Activated CD4-positive, alpha-beta T cell treated with anti-CD3 and anti-CD28 coated beads, Interleukin-2, amount 10 ng/mL, durations not matched to agents 24 days and 14 days (primary cell): ENCODE results near the gene LTBP2. TPM values are rescaled to one million over a fixed set of nuclear protein-coding genes. Genes with fewer than 3 reads are reported as not detected.
"Not testable (repeated sequence)": the region's sequence is repeated elsewhere in the genome, so short reads cannot be mapped to it uniquely, and the experiment has no call there.

ENCODE experiments used
- DNase-seq: peaks from one replicate; pipeline ENCODE4 v3.0.0; 2022
- H3K27ac Mint-ChIP-seq: one replicate; pipeline ENCODE4 v1.8.0; 2022; ENCODE audit warnings: mild to moderate bottlenecking, mixed read lengths
- H3K27me3 Mint-ChIP-seq: one replicate; pipeline ENCODE4 v1.8.0; 2022; ENCODE audit warnings: mixed read lengths
- H3K36me3 Mint-ChIP-seq: one replicate; pipeline ENCODE4 v1.8.0; 2022; ENCODE audit warnings: low read depth, mild to moderate bottlenecking, mixed read lengths
- H3K4me1 Mint-ChIP-seq: one replicate; pipeline ENCODE4 v1.8.0; 2021; ENCODE audit warnings: mixed read lengths
- H3K4me3 Mint-ChIP-seq: one replicate; pipeline ENCODE4 v1.8.0; 2022; ENCODE audit warnings: mild to moderate bottlenecking, moderate library complexity, mixed read lengths
- H3K9me3 Mint-ChIP-seq: one replicate; pipeline ENCODE4 v1.8.0; 2021; ENCODE audit warnings: mixed read lengths
- intact Hi-C: fragments of 100-400 bp; cut with micrococcal nuclease; formaldehyde crosslinking; loops from one replicate; pipeline ENCODE4 v1.15.1; 2023
- total RNA-seq: library from RNA; stranded (reverse); gene quantifications from 2 replicates; pipeline ENCODE4 v1.2.3, GENCODE V29; 2022

The LTBP2 gene
- total RNA-seq, 1 donor from 2014 or later, result 0.05 TPM

GRCh38 chr14:74548881-74549280, 63.2 kb downstream of the LTBP2 start:
- H3K27ac Mint-ChIP-seq, result no peak overlapping the region
- intact Hi-C loops, result no loop called here
- H3K4me3 Mint-ChIP-seq, result no peak overlapping the region
- no peaks in the 10 kb centered on the region for H3K9me3 Mint-ChIP-seq
- H3K27me3 Mint-ChIP-seq, result peaks cover 6% of the 10 kb centered on the region
- no peak for DNase-seq
- H3K4me1 Mint-ChIP-seq, result no peaks in the 10 kb centered on the region
- no peaks in the 10 kb centered on the region for H3K36me3 Mint-ChIP-seq

DNA sequence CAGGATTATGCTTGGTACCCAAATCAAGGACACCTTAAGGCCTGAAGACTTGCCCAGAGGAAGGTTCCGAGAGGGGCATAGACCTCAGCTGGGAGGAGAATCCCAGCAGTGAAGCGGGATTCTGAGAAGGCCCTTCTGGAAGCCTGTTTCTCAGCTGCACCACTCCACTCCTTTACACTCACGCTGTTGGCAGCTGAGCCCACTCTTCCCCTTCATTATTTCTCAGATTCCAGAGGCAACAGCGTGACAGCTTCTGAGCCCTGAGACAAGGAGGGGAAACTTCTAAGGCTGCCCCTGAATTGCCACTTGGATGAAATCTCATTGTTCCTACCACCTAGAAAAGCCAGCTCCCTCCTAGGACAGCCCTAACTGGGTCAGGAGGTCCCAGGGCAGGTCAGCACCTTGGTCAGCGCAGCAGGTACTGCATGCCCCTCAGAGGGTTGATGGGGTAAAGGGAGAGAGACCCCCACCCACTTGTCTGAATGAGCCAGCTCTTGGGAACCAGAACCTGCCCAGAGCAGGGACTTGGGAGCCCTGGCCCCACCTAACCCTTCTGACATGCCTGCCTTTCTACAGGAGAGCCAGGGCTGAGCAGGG, 64.6 kb downstream of the LTBP2 start:
- DNase-seq, result no peak
- Mint-ChIP-seq H3K27ac (no peak overlapping the region), H3K4me1 (no peaks in the 10 kb centered on the region), H3K27me3 (peaks cover 7% of the 10 kb centered on the region), H3K36me3 (no peaks in the 10 kb centered on the region), H3K4me3 (no peak overlapping the region), H3K9me3 (no peaks in the 10 kb centered on the region)
- intact Hi-C loops, result no loop called here

GRCh38 chr14:74546416-74546815, 65.6 kb downstream of the LTBP2 start:
- H3K27me3 Mint-ChIP-seq, result peaks cover 7% of the 10 kb centered on the region

DNA sequence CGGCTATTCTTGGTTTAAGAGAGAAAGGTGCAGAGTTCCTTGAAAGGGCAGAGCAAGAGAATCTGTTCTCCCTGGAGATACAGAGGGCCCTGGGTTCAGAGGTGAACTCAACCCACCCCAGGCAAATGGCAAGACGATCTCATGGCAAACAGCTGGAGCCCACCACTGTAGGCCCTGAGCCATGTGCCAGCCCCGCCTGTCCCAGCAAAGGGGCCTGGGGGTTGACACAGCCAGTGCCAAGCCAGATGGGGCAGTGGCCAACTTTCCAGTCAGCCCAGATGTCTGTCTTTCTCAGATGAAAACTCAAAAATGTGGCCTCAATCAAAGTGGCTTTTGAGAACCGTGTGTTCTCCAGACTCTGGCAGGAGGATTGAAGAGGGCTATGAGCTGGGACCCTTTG, 66.7 kb downstream of the LTBP2 start:
- Mint-ChIP-seq H3K4me3 (no peak overlapping the region), H3K4me1 (no peaks in the 10 kb centered on the region), H3K9me3 (no peaks in the 10 kb centered on the region), H3K27me3 (peaks cover 7% of the 10 kb centered on the region), H3K27ac (no peak overlapping the region), H3K36me3 (no peaks in the 10 kb centered on the region)
- intact Hi-C loops, result no loop called here
- no peak for DNase-seq

More at GRCh38 chr14:74546416-74546815, 65.6 kb downstream of the LTBP2 start:
- intact Hi-C loops, result no loop called here
- no peak for DNase-seq
- H3K9me3 Mint-ChIP-seq, result no peaks in the 10 kb centered on the region
- no peak overlapping the region for H3K27ac Mint-ChIP-seq
- no peaks in the 10 kb centered on the region for H3K4me1 Mint-ChIP-seq
- no peak overlapping the region for H3K4me3 Mint-ChIP-seq
- no peaks in the 10 kb centered on the region for H3K36me3 Mint-ChIP-seq

DNA sequence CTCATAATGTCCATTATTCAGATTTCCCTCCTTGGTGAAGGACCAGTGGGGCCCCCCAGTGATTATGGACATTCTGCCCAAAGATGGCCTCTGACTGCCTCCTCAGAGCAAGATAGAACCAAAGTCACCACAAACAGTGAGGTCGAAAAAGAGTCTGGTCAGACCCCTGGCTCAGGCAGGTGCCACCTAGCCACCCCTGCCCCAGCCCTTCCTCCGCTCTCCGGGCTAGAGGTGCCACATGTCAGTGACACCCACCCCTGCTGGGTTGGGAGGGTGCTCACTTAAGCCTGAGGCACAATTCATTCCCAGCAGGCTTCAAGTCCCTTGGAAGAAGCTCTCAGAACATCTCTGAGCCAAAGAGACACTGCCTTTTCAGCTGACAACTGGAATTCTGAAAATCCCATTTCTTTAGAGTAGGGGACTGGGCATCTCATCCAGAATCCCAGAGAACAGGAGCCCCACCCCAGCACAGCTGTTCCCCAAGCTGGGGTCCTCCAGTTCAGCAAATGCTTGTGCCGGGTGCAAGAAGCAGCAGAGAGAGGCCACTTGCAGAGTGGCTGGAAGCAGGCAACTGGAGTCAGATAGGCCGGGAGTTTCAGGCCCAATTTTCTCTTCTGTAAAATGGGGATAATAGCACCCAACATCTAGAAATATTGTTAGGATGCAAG, 68.1 kb downstream of the LTBP2 start:
- no peaks in the 10 kb centered on the region for H3K4me1 Mint-ChIP-seq
- no peaks in the 10 kb centered on the region for H3K36me3 Mint-ChIP-seq
- peaks cover 7% of the 10 kb centered on the region for H3K27me3 Mint-ChIP-seq
- H3K27ac Mint-ChIP-seq, result no peak overlapping the region
- intact Hi-C loops, result no loop called here
- no peak overlapping the region for H3K4me3 Mint-ChIP-seq
- H3K9me3 Mint-ChIP-seq, result no peaks in the 10 kb centered on the region
- DNase-seq, result no peak

- intact Hi-C loops, result no loop called here
- H3K27me3 Mint-ChIP-seq, result peaks cover 7% of the 10 kb centered on the region
- no peaks in the 10 kb centered on the region for H3K36me3 Mint-ChIP-seq
Measured at GRCh38 chr14:74542056-74542685, 69.9 kb downstream of the LTBP2 start.

DNA sequence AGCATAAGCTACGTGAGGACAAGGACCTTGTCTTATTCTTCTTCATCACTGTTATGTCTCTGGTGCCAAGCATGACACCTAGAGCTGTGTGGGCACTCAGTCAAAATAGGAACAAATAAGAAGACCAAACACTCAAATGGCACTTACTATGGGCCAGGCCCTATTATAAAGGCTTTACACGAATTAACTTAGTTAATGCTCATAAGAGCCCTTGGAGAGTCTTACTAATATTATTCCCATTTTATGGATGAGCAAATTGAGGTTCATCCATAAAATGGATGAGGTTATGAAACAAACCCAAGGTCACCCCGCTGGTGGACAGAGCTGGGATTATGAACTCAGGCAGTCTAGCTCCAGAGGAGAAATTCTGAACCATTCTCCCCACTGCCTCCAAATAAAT, 70.8 kb downstream of the LTBP2 start:
- DNase-seq, result no peak
- H3K9me3 Mint-ChIP-seq, result no peaks in the 10 kb centered on the region
- intact Hi-C loops, result no loop called here
- H3K36me3 Mint-ChIP-seq, result no peaks in the 10 kb centered on the region
- no peaks in the 10 kb centered on the region for H3K4me1 Mint-ChIP-seq
- H3K27me3 Mint-ChIP-seq, result peaks cover 7% of the 10 kb centered on the region
- H3K27ac Mint-ChIP-seq, result no peak overlapping the region
- H3K4me3 Mint-ChIP-seq, result no peak overlapping the region

More at GRCh38 chr14:74542056-74542685, 69.9 kb downstream of the LTBP2 start:
- Mint-ChIP-seq H3K4me1 (no peaks in the 10 kb centered on the region), H3K4me3 (no peak overlapping the region), H3K27ac (no peak overlapping the region), H3K9me3 (no peaks in the 10 kb centered on the region)
- DNase-seq, result no peak

- intact Hi-C loops, result no loop called here
- Mint-ChIP-seq H3K4me3 (no peak overlapping the region), H3K27ac (no peak overlapping the region), H3K27me3 (peaks cover 3% of the 10 kb centered on the region), H3K36me3 (no peaks in the 10 kb centered on the region), H3K9me3 (no peaks in the 10 kb centered on the region), H3K4me1 (no peaks in the 10 kb centered on the region)
- no peak for DNase-seq
Measured at GRCh38 chr14:74539503-74539902, 72.5 kb downstream of the LTBP2 start.

GRCh38 chr14:74538411-74539391, 73.3 kb downstream of the LTBP2 start:
- peaks cover 3% of the 10 kb centered on the region for H3K27me3 Mint-ChIP-seq
- H3K36me3 Mint-ChIP-seq, result no peaks in the 10 kb centered on the region
- H3K9me3 Mint-ChIP-seq, result no peaks in the 10 kb centered on the region
- no peaks in the 10 kb centered on the region for H3K4me1 Mint-ChIP-seq
- intact Hi-C loops, result no loop called here
- no peak for DNase-seq
- no peak overlapping the region for H3K27ac Mint-ChIP-seq
- no peak overlapping the region for H3K4me3 Mint-ChIP-seq

DNA sequence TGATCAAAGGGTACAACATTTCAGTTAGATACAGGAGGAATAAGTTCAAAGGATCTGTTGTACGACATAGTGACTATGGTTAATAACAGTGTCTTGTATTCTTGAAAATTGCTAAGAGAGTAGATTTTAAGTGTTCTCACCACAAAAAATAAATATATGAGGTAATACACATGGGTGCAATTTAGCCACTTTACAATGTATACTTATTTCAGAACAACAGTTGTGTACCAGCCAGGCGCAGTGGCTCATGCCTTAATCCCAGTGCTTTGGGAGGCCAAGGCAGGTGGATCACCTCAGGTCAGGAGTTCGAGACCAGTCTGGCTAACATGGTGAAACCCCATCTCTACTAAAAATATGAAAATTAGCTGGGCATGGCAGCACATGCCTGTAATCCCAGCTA, 75.7 kb downstream of the LTBP2 start:
- H3K4me3 Mint-ChIP-seq, H3K4me1 Mint-ChIP-seq, H3K27me3 Mint-ChIP-seq, H3K9me3 Mint-ChIP-seq, DNase-seq, intact Hi-C loops, H3K36me3 Mint-ChIP-seq, H3K27ac Mint-ChIP-seq: not testable (repeated sequence)

- intact Hi-C loops, result no loop called here
Measured at GRCh38 chr14:74535756-74536325, 76.2 kb downstream of the LTBP2 start.

GRCh38 chr14:74533576-74533975, 78.5 kb downstream of the LTBP2 start:
- H3K27me3 Mint-ChIP-seq, result peaks cover 3% of the 10 kb centered on the region
- H3K9me3 Mint-ChIP-seq, result no peaks in the 10 kb centered on the region
- intact Hi-C loops, result no loop called here
- no peaks in the 10 kb centered on the region for H3K36me3 Mint-ChIP-seq
- no peak overlapping the region for H3K27ac Mint-ChIP-seq
- H3K4me3 Mint-ChIP-seq, result no peak overlapping the region
- H3K4me1 Mint-ChIP-seq, result peaks cover 6% of the 10 kb centered on the region
- no peak for DNase-seq

More at GRCh38 chr14:74535756-74536325, 76.2 kb downstream of the LTBP2 start:
- Mint-ChIP-seq H3K4me1 (peaks cover 6% of the 10 kb centered on the region), H3K27ac (no peak overlapping the region), H3K9me3 (no peaks in the 10 kb centered on the region), H3K27me3 (peaks cover 3% of the 10 kb centered on the region), H3K36me3 (no peaks in the 10 kb centered on the region), H3K4me3 (no peak overlapping the region)
- no peak for DNase-seq

DNA sequence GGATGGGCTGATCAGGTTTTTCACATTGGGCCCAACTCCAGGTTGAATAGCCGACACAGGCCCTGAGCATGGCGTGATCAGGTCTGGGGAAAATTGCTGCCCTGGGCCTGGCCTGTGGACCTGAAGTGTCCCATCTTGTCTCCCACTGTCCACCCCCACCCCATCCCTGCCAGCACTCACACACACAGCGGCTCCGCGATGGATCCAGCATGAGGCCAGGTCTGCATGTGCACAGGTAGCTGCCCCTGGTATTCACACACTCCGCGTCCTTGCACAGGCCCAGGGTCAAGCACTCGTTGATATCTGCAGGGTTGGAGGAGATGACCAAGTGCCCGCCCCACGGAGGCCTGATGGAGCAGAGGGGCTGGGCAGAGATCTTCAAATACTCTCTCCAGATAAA, 79.8 kb downstream of the LTBP2 start:
- no peak overlapping the region for H3K4me3 Mint-ChIP-seq
- H3K27ac Mint-ChIP-seq, result no peak overlapping the region
- no peak for DNase-seq
- intact Hi-C loops, result no loop called here
- H3K36me3 Mint-ChIP-seq, result no peaks in the 10 kb centered on the region
- H3K9me3 Mint-ChIP-seq, result no peaks in the 10 kb centered on the region
- H3K4me1 Mint-ChIP-seq, result peaks cover 6% of the 10 kb centered on the region
- peaks cover 3% of the 10 kb centered on the region for H3K27me3 Mint-ChIP-seq
